B cell (primary cell): ENCODE measurements around the gene ERC2.

Experiments used
- EZH2 ChIP-seq: IDR thresholded peaks from 2 replicates; pipeline ENCODE4 v1.6.1; 2012; ENCODE audit warnings: borderline replicate concordance, low read depth, mild to moderate bottlenecking, moderate library complexity, low read length; ENCODE audit not compliant: insufficient read depth, poor library complexity, severe bottlenecking
- TF ChIP-seq, protein P1 (sequence below): fragments of 200-600 bp; IDR thresholded peaks from one replicate; pipeline ENCODE4 v1.8.0; 2022; ENCODE audit warnings: antibody characterized with exemption, mild to moderate bottlenecking

DNA sequence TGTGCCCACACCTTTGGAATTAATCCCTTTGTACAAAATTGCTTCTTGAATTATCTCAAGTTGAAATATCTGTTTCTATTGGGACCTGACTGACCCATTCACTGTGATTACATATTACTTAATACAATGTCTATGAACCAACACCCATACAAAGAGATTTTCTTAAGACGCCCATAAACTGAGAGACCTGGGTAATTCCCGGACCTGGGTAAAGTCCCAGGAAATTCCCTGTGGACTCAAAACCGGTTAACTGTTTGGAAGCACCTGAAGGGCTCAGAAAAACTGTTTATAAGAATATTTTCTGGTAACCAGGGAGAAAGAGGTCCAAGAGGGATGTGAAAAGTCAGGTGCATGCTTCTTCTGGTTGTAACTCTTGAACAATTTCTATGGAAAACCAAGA is 667.2 kb downstream of the ERC2 start:
- TF ChIP-seq, protein P1, sequence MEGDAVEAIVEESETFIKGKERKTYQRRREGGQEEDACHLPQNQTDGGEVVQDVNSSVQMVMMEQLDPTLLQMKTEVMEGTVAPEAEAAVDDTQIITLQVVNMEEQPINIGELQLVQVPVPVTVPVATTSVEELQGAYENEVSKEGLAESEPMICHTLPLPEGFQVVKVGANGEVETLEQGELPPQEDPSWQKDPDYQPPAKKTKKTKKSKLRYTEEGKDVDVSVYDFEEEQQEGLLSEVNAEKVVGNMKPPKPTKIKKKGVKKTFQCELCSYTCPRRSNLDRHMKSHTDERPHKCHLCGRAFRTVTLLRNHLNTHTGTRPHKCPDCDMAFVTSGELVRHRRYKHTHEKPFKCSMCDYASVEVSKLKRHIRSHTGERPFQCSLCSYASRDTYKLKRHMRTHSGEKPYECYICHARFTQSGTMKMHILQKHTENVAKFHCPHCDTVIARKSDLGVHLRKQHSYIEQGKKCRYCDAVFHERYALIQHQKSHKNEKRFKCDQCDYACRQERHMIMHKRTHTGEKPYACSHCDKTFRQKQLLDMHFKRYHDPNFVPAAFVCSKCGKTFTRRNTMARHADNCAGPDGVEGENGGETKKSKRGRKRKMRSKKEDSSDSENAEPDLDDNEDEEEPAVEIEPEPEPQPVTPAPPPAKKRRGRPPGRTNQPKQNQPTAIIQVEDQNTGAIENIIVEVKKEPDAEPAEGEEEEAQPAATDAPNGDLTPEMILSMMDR, result no peak
- TF ChIP-seq EZH2, result no peak
